HG03139 (cell line): ENCODE measurements around the gene APLF.
"Not testable (repeated sequence)": the region's sequence is repeated elsewhere in the genome, so short reads cannot be mapped to it uniquely, and the experiment has no call there.

Experiments
- ATAC-seq: cut with Tn5 transposase; IDR thresholded peaks from one replicate; pipeline ENCODE4 v1.9.1; 2021; ENCODE audit not compliant: unreplicated experiment

Gene APLF

GRCh38 chr2:68438455-68439303 is 28.7 kb upstream of the APLF start:
- ATAC-seq: no peak

DNA sequence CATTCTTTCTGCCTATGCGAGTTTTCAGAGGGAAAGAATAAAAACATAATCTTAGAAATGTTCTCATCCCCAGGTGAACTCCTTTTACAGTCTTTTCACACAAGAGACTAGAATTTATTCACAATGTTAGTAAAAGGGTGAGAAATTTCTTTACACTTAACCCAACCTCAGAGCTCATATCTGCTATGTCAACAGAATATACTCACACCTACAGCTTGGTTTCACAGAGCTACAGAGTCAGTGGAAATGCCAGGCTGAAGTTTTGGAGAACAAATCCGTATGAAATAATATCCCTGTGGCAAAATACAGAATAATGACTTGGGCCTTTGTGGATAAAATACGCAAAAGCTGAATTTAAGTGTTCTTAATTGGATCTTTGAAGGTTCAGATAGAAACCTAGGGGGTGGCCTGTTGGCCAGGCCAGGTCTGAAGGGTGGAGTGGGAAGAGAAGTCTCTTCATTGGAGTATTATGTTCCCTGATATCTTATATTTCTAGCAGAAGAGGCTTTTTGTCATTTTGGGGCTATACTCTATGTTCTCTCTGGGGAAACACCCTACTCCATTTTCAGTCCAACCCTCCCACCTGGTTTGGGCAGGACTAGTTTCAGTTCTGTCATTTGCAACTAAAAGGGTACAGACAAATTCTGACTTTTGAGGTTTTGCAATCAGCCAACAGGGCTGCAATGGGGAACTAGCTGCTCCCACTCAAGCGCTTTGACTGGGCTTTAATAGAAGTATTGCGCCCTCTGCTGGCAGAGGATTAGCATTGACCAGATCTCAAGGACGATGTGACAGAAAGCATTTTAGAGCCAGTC is 26.0 kb upstream of the APLF start:
- ATAC-seq: peak; percentile 99

DNA sequence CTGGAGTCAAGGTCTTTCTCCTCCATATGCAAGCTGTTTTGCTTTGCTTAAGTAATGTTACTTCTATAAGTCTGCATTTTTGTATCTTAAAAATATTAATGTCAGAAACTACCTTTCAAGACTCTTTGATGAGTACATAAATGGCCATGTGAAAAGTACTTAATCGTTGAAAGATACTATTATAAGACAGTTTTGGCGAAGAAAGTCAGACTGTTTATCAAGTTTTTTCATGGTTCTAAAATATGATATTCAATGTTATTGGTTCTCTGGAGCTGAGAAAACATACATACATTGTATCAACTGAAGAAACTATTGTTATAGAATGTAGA is 25.4 kb upstream of the APLF start:
- no peak for ATAC-seq

GRCh38 chr2:68446425-68446824 is 21.0 kb upstream of the APLF start:
- not testable (repeated sequence) for ATAC-seq

GRCh38 chr2:68447118-68447517 is 20.3 kb upstream of the APLF start:
- ATAC-seq: no peak

DNA sequence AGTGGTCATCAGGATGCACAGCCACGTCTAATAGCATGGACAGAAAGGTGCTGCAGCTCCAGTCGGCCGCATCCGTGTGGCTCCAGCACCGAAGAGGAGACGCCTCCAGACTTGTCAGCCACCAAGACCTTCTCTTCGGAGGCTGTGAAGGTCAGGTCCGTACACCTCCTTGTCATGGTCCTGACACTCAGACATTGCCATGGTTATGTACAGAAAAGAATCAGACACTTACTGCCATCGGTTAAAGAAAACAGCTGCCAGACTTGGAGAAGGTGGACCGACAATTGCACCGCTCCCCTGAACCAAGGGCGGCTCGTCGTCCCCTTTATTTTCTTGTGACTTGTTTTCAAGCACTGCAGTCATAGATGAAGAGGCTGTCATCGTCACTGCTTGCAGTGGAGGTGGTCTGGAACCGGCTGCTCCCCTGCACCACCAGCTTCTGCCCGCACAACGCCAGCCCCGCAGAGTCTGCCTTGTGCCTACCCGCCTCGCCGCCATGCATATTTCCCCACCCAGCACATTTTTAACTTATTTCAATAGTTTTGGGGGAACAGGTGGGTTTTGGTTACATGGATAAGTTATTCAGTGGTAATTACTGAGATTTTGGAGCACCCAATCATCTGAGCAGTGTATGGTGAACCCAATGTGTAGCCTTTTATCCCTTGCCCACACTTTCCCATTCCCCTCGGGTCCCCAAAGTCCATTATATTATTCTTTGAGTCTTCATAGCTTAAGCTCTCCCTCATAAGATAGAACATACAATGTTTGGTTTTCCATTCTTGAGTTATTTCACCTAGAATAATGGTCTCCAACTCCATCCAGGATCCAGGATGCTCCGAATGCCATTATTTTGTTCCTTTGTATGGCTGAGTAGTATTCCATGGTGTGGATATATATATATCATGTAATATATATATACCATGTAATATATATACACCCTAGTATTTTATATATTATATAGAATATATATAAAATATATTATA is 18.4 kb upstream of the APLF start:
- no peak for ATAC-seq

DNA sequence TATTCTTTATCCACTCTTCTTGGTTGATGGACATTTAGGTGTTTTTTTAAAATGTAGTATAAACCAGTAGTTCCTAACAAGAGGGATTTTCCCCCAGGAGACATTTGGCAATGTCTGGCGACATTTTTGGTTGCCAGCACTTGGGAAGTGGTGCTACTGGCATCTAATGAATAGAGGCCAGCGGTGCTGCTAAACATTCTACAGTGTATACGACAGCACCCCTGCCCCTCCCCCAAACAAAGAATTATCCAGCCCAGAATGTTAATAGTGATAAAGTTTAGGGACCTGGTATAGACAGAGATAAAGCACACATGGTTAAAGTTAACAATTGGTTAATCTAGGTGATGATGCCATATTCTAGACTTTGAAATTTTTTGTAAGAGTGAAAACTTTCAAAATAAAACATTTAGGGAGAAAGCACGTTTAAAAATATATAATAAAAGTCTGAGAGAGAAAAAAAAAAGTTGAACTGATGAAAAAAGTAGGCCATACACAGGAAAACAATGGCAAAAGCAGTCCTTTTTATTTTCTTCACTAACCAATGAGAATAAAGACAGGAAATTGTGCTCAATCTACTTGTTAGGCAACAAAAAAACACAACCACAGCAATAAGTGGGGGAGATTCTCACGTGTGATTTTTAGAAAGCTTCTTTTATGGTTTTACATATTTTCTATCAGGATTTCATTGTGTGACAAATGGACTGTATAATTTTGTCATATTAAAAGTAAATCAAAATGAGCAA is 15.1 kb upstream of the APLF start:
- no peak for ATAC-seq

DNA sequence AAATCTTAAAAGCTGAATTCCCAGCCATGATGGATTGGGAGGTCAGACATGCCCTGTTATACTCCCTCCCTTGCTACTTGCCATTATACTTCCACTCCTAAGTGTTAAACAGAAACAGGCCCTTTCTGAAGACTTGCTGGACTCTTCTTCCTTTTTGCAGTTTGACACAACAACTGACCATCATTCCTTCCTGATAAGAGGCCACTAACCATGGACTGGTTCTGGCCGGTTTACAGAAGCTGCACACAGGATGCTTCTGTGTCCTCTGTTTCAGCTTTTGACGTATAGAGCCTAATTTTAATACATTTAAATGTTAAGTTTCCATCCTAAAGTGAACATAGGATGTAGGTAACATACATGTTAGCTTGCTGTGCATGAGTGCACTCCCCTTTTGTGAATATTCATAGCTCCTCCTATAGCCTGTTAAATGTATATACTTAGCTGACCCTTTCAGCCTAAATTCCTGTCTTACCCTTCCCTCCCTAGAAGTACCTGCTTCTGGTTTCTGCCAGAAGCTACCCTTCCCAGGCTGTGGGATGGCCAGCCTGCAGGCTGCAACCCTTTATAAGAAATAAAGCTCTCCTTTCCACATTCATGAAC is 13.5 kb upstream of the APLF start:
- no peak for ATAC-seq

DNA sequence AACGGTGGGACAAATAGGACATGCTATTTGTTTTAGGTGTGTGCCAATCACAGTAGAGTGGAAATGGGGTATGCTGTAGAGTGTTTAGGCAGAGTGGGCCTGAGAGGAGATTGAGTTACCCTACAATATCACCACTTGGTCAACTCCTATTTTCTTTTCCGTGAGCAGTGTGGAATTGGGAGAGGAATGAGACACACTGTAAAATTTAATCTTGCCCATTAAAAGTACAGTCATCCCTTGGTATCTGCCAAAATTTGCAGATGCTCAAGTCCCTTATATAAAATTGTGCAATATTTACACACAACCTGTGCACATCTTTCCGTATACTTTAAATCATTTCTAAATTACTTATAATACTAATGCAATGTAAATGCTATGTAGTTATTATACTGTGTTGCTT is 12.7 kb upstream of the APLF start:
- no peak for ATAC-seq

DNA sequence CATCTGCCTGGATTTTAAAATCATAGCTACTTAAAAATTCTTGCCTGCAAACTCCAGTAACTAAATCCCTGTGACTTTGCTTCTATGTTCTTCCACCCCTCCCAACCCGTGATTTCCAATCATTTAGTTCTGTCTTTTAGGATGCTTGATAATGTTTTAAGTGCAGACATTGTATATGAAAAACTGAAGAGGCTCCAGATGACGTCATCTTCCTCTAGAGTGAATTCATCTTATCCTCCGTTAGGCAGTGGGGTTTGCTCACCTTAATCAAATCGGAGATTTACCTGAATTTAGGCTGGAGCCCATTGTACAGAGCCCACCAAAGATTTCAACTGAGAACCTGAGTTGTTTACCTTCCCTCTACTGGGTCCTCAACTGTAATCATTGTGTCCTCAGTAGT is 11.2 kb upstream of the APLF start:
- no peak for ATAC-seq

DNA sequence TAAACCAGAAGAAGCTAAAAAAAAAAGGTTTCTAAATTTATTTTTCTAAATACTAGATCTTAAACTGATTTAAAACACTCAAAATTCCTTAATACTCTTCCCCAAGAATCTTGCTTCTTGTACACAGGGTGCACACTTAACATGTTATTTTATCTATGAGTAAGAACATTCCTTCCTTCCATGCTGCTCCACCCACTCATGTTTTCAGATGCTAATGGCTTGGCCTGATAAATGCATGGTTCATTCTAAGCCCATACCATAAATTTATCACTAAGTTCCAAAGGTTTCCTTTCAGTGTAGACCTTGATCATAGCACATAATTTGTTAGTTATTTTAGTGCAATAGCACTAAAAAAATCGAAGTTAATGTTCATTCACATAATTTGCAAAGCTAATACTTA is 8.4 kb upstream of the APLF start:
- no peak for ATAC-seq

DNA sequence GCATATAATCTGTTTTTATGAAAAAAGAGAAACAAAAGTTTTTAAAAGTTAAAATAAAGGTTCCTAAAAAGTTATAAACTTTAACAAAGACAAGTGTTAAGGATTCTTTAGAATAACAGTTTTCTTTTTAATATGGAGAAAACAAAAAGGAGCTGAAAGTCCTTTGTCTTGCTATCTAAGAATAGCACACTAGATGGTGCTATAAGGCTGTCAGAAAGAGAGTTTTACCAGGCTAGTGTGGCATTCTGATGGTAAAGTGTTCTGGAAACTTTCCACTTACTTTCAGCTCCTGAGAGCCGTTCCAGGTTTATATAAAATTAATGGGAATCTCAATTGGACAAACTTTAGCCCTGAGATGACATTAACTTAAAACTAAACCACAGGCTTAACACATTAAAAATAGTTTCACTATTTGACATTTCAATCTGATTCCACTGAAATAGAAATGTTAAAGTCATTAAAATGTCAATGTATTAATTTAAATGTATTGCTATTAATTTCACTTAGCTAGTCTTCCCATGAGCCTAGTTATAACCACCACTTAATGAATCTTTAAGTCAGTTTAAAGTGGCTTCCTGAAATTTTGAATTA is 4.0 kb upstream of the APLF start:
- ATAC-seq: no peak

- no peak for ATAC-seq
Observed at GRCh38 chr2:68464651-68465050, 2.7 kb upstream of the APLF start.

DNA sequence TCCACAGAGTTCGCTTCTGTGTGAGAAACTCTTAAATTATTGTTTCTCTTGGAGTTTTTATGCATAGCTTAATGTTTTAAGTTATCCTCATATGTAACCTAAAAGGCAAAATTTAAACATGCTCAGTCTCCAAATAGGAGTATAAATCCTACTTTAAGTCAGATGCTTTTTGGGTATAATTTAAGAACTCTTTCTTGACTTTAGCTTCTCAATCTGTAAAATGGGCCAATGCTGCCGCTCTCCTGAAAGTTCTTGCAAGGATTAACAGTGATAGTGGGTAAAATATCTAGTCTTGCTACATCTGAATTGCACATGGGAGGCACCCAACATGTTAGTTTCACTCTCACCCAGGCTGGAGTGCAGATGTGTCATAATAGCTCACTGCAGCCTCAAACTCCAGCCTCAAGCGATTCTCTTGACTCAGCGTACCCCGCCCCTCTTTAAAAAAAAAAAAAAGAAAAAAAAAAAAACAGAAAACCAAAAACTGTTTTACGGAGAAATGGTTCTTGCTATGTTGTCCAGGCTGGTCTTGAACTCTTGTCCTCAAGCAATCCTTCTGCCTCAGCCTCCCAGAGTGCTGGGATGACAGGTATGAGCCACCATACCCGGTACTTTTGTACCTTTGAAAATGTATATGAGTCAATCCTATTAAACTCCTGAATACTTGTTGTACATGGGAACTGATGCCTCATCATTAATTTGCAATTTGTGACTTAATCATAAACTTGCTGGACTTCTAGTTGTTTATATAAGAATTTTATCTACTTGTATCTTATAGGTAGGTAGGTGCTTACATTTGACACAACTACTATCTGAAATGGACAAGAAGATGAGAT is 2.1 kb upstream of the APLF start:
- ATAC-seq: no peak

- ATAC-seq: no peak
Observed at GRCh38 chr2:68466361-68466777, 1.0 kb upstream of the APLF start.

GRCh38 chr2:68466778-68467076 is 658 bp upstream of the APLF start:
- peak; percentile 26 for ATAC-seq

DNA sequence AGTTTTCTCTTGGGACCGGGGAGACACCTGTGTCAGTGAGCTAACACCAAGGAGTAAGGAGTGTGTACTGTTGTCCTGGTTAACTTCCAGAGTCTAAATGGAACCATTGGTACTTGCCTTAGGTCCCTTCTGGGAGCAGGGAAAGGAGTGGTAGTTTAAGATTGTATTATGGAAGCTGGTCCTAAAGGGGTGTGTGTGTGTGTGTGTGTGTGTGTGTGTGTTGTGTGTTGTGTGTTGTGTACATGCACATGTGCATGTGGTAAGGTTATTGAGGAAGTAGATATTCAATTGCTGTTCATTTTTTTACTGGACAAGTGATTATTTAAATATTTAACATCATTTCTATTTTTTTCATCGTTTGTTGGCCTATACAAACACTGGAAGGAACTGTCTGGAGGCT is 1.4 kb downstream of the APLF start:
- no peak for ATAC-seq

DNA sequence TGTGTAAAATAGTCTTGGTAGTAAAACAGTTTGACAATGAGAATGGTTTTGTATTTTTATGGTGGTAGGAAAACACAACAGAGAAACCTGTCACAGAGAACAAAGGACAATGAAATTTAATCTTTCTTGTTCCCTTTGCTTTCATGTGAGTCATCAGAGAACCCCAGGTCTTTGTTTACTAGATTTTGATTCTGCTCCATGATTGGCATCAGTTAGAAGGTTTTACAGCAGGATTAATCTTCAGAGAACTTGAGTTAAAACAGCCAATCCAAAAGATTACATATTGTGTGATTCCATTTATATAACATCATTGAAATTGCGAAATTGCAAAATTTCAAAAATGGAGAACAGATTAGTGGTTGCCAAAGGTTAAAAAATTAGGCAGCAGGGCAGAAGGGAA is 2.5 kb downstream of the APLF start:
- no peak for ATAC-seq

DNA sequence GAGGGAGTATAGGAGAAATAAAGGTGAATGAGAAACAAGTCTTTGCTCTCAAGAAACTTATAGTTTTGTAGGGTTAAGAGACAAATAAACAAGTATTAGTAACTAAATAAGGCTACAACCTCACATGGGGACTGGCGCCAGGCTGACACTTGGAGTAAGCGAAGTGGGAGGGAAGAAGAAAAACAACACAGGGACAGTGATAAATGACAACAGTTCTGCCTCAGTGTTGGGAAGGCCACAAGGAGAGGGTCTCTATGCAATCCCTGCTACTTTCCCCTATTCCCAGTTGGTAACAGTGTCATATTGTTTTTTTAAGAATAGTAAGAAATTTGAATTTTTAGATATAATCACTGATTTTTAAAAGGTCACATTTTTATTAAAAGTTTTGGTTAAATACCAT is 4.0 kb downstream of the APLF start:
- ATAC-seq: no peak
